MCF 10A (cell line): ENCODE data around the gene ACTRT3. TPM values are rescaled to one million over a fixed set of nuclear protein-coding genes. Genes with fewer than 3 reads are reported as not detected.

Experiments
- BruUV-seq: library from RNA; stranded (reverse); fragments of 400-500 nt; replicated peaks from 2 replicates; lab custom pipeline; 2021; lab: Mats Ljungman, UMichigan
- CTCF ChIA-PET: fragments of 300-600 bp; sonication (Branson Sonifier 250); formaldehyde crosslinking; extraction: SDS; loops from one replicate; lab custom pipeline; 2021; ENCODE audit warnings: antibody characterized with exemption, inconsistent platforms; lab: Yijun Ruan, JAX
- POLR2A ChIA-PET: fragments of 300-600, 350-650 bp; sonication (Branson Sonifier 250); formaldehyde crosslinking; extraction: SDS; loops from one replicate; lab custom pipeline; 2020; ENCODE audit warnings: antibody characterized with exemption, inconsistent platforms; lab: Yijun Ruan, JAX
- DNase-seq: peaks from one replicate; pipeline ENCODE4 v3.0.0-alpha.2; 2018; ENCODE audit not compliant: unreplicated experiment
- H3K27ac Mint-ChIP-seq: one replicate; pipeline ENCODE4 v1.8.0; 2022; ENCODE audit warnings: mild to moderate bottlenecking, low read depth, mixed read lengths; ENCODE audit not compliant: unreplicated experiment
- H3K27me3 Mint-ChIP-seq: one replicate; pipeline ENCODE4 v1.8.0; 2022; ENCODE audit warnings: mixed read lengths; ENCODE audit not compliant: insufficient read depth, unreplicated experiment
- H3K36me3 Mint-ChIP-seq: one replicate; pipeline ENCODE4 v1.8.0; 2022; ENCODE audit warnings: mild to moderate bottlenecking, moderate library complexity, mixed read lengths; ENCODE audit not compliant: insufficient read depth, unreplicated experiment
- H3K4me1 Mint-ChIP-seq: one replicate; pipeline ENCODE4 v1.8.0; 2022; ENCODE audit warnings: mixed read lengths; ENCODE audit not compliant: insufficient read depth, unreplicated experiment
- H3K4me3 Mint-ChIP-seq: one replicate; pipeline ENCODE4 v1.8.0; 2022; ENCODE audit warnings: mild to moderate bottlenecking, moderate library complexity, mixed read lengths; ENCODE audit not compliant: unreplicated experiment
- H3K9me3 Mint-ChIP-seq: one replicate; pipeline ENCODE4 v1.8.0; 2022; ENCODE audit warnings: mixed read lengths; ENCODE audit not compliant: unreplicated experiment
- CTCF ChIP-seq: fragments of 200-600 bp; IDR thresholded peaks from one replicate; pipeline ENCODE4 v1.8.0; 2022; ENCODE audit warnings: antibody characterized with exemption, mild to moderate bottlenecking; ENCODE audit not compliant: unreplicated experiment
- intact Hi-C: fragments of 100-400 bp; cut with micrococcal nuclease; formaldehyde crosslinking; loops from 2 replicates; pipeline ENCODE4 v1.14.1; 2022
- total RNA-seq: library from RNA; stranded (reverse); gene quantifications from 2 replicates; pipeline ENCODE4 v1.2.3, GENCODE V29; 2022

The ACTRT3 gene
- total RNA-seq, 1 experiment from 2014 or later, result 0.93 TPM

GRCh38 chr3:169790687-169791429, 21.5 kb upstream of the ACTRT3 start:
- peaks cover 39% of the 10 kb centered on the region for H3K36me3 Mint-ChIP-seq
- TF ChIP-seq CTCF, result no peak
- H3K27me3 Mint-ChIP-seq, result no peaks in the 10 kb centered on the region
- H3K27ac Mint-ChIP-seq, result peak overlapping the region; percentile 14
- ChIA-PET CTCF (interaction anchor here (0.6 to 0.7 kb wide), 2 partner anchors 14 to 35 kb away, joined by 3 read pairs; no protein-coding TSS in a partner anchor), POLR2A (interaction anchor here (0.6 to 1.4 kb wide), 3 partner anchors 10 to 224 kb away, joined by 3 read pairs; no protein-coding TSS in a partner anchor)
- H3K9me3 Mint-ChIP-seq, result no peaks in the 10 kb centered on the region
- no peaks in the 10 kb centered on the region for H3K4me1 Mint-ChIP-seq
- BruUV-seq, result no TSS peak
- H3K4me3 Mint-ChIP-seq, result no peak overlapping the region
- intact Hi-C loops, result no loop called here
- no peak for DNase-seq

DNA sequence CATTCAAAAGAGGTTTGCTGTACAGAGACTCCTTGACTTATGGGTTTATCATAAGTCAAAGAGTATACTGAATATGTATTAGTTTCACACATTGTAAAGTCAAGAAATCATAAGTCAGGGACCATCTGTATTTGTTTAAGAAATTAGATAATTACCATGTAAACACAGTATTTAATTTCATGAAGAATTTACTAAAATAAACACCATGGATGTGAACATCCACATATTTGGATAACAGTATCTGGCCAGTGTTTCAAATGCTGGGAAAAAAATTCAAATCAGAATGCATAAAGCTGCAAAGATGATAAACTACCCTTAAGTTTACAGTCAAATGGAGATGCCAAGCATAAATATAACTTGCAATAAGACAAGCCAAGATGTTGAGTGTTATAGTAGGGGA, 20.9 kb upstream of the ACTRT3 start:
- TF ChIP-seq CTCF, result no peak
- ChIA-PET CTCF (interaction anchor here (0.6 kb wide), 1 partner anchor 36 kb away, joined by 3 read pairs; no protein-coding TSS in a partner anchor), POLR2A (interaction anchor here (1.4 kb wide), 1 partner anchor 16 kb away, joined by 3 read pairs; no protein-coding TSS in a partner anchor)
- Mint-ChIP-seq H3K27ac (no peak overlapping the region), H3K27me3 (no peaks in the 10 kb centered on the region), H3K9me3 (no peaks in the 10 kb centered on the region), H3K4me1 (no peaks in the 10 kb centered on the region), H3K36me3 (peaks cover 45% of the 10 kb centered on the region), H3K4me3 (no peak overlapping the region)
- intact Hi-C loops, result no loop called here
- DNase-seq, result no peak
- no TSS peak for BruUV-seq

DNA sequence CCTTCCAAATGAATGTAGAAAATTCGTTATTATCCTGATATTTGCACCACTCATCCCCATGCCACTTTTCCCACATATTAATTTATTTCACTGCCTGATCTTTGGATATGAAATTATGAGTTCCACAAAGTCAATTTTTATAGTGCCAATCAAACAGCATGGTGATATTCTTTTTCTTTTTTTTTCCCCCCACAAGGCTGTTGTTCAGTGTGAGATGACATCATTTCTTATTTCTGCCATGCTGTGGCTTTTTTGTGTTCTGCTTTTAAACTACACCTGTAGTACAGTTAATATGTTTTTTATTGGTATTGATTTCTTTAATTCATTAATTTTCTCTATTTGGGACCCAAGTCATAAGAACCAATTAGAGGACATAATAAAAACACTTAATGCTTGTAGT, 18.4 kb upstream of the ACTRT3 start:
- Mint-ChIP-seq H3K36me3 (peaks cover 56% of the 10 kb centered on the region), H3K4me1 (no peaks in the 10 kb centered on the region), H3K27ac (no peak overlapping the region), H3K4me3 (no peak overlapping the region), H3K9me3 (no peaks in the 10 kb centered on the region), H3K27me3 (no peaks in the 10 kb centered on the region)
- BruUV-seq, result no TSS peak
- intact Hi-C loops, result no loop called here
- DNase-seq, result no peak
- no peak for TF ChIP-seq CTCF
- ChIA-PET POLR2A (no interaction called here), CTCF (no interaction called here)

DNA sequence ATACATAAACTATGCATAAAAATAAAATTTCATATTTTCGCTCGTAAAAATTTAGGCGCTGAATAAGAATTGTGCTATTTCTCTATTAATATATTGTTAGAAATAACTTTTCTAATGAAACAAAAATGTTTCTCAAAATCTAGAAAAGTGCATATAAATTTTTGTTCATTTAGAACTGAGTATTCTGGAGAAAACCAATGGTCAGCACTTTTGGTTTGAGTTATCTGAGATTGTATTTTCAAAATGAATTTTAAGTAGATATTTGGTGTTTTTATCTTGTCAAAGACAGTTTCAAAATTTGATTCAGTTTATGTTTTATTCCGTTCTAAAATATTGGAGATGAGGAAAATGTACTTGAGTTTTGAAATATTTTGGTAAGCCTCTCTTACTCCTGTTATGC, 17.8 kb upstream of the ACTRT3 start:
- POLR2A ChIA-PET, result interaction anchor here (0.7 kb wide), 1 partner anchor 368 kb away, joined by 3 read pairs; no protein-coding TSS in a partner anchor
- no peak for DNase-seq
- Mint-ChIP-seq H3K9me3 (no peaks in the 10 kb centered on the region), H3K36me3 (peaks cover 62% of the 10 kb centered on the region), H3K27ac (no peak overlapping the region), H3K4me3 (no peak overlapping the region), H3K4me1 (no peaks in the 10 kb centered on the region), H3K27me3 (no peaks in the 10 kb centered on the region)
- intact Hi-C loops, result no loop called here
- BruUV-seq, result no TSS peak
- CTCF ChIA-PET, result no interaction called here
- no peak for TF ChIP-seq CTCF
